GM21717 (cell line): ENCODE results near the gene IRAG1.

Experiments used
- ATAC-seq: cut with Tn5 transposase; IDR thresholded peaks from one replicate; pipeline ENCODE4 v1.9.1; 2021; ENCODE audit warnings: mild to moderate bottlenecking, moderate library complexity; ENCODE audit not compliant: unreplicated experiment

IRAG1 gene

GRCh38 chr11:10646681-10647355 is 46.7 kb downstream of the IRAG1 start:
- ATAC-seq = no peak

GRCh38 chr11:10646005-10646404 is 47.5 kb downstream of the IRAG1 start:
- no peak for ATAC-seq

DNA sequence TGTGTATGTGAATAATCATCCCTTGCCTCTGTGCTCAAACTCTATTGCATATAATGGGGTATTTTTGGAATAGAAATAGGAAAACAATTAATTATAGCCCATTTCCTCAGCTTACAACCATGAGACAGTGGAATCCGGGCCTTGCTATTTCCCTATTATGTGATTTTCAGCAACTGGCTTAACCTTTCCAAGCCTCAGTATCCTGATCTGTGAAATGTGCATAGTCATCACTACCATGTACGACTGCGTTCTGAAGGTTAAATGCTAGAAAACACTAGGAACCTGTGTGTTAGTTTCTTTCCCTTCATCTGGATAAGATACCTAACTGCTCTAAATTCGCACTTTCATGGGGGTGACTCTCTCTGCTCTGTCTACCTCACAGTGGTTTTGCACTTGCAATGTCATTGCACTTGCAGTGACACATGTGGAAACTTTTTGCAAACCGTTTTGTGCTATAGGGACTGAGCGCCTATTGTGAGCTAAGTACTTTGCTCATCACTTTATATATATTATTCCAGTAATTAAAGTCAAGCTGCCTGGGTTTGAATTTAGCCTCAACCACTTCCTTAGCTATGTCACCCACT is 48.3 kb downstream of the IRAG1 start:
- ATAC-seq = no peak
